Measurements from ENCODE around the gene MRTO4.
"Not testable (repeated sequence)": the region's sequence is repeated elsewhere in the genome, so short reads cannot be mapped to it uniquely, and the experiment has no call there.

MRTO4 gene

GRCh38 chr1:19273106-19273843 is 21.7 kb downstream of the MRTO4 start:
- no peak for DNase-seq

- DNase-seq: not testable (repeated sequence)
These were observed 22.4 kb downstream of the MRTO4 start for GRCh38 chr1:19273844-19274531.

- no peak for DNase-seq
These were observed 23.0 kb downstream of the MRTO4 start for GRCh38 chr1:19274636-19275035.

- no peak for DNase-seq
These were observed 32.3 kb downstream of the MRTO4 start for GRCh38 chr1:19283891-19284290.

- DNase-seq: no peak
These were observed 33.3 kb downstream of the MRTO4 start for GRCh38 chr1:19284881-19285280.

GRCh38 chr1:19285366-19285765 is 33.8 kb downstream of the MRTO4 start:
- DNase-seq: not testable (repeated sequence)

- DNase-seq: not testable (repeated sequence)
These were observed 34.2 kb downstream of the MRTO4 start for GRCh38 chr1:19285807-19286206.

GRCh38 chr1:19287436-19288185 is 36.0 kb downstream of the MRTO4 start:
- DNase-seq: no peak

GRCh38 chr1:19288324-19289241 is 37.0 kb downstream of the MRTO4 start, which contains the start of gene AKR7A3:
Gene AKR7A3, minus strand, starts transcription at chr1:19288770. Its CDS starts 61 bp downstream, at chr1:19288709.
- DNase-seq: not testable (repeated sequence)

GRCh38 chr1:19289244-19289643 is 37.6 kb downstream of the MRTO4 start:
- no peak for DNase-seq

- DNase-seq: no peak
These were observed 43.0 kb downstream of the MRTO4 start for GRCh38 chr1:19294638-19295037.

- DNase-seq: peak; percentile 96
These were observed 48.6 kb downstream of the MRTO4 start for GRCh38 chr1:19300211-19300610.

GRCh38 chr1:19304081-19304480 is 52.5 kb downstream of the MRTO4 start:
- DNase-seq: not testable (repeated sequence)

GRCh38 chr1:19305880-19306279 is 54.3 kb downstream of the MRTO4 start:
- DNase-seq: no peak

GRCh38 chr1:19306941-19307340 is 55.3 kb downstream of the MRTO4 start:
- DNase-seq: no peak

GRCh38 chr1:19307794-19308508 is 56.3 kb downstream of the MRTO4 start:
- no peak for DNase-seq

GRCh38 chr1:19308509-19308907 is 56.9 kb downstream of the MRTO4 start:
- DNase-seq: no peak

- no peak for DNase-seq
These were observed 57.7 kb downstream of the MRTO4 start for GRCh38 chr1:19309123-19309813.
